Activated CD4-positive, alpha-beta T cell treated with anti-CD3 and anti-CD28 coated beads, Interleukin-2, amount 50 U/mL, for 16 hours (primary cell): Measurements from ENCODE around the gene UBE2G2.

Experiments used
- DNase-seq: peaks from one replicate; pipeline ENCODE4 v3.0.0-alpha.2; 2020

UBE2G2 gene

GRCh38 chr21:44742418-44743153 lies 59.0 kb downstream of the UBE2G2 start:
- no peak for DNase-seq

GRCh38 chr21:44741921-44742320 lies 59.7 kb downstream of the UBE2G2 start:
- DNase-seq = no peak

GRCh38 chr21:44740742-44741141 lies 60.9 kb downstream of the UBE2G2 start:
- no peak for DNase-seq

GRCh38 chr21:44739316-44739715 lies 62.3 kb downstream of the UBE2G2 start:
- DNase-seq = no peak

- DNase-seq = no peak
These were observed 63.0 kb downstream of the UBE2G2 start for GRCh38 chr21:44738621-44739020.

GRCh38 chr21:44737706-44738354 lies 63.8 kb downstream of the UBE2G2 start:
- DNase-seq = no peak

GRCh38 chr21:44736291-44737004 lies 65.2 kb downstream of the UBE2G2 start:
- no peak for DNase-seq

GRCh38 chr21:44735821-44736220 lies 65.8 kb downstream of the UBE2G2 start:
- DNase-seq = no peak

- DNase-seq = no peak
These were observed 66.8 kb downstream of the UBE2G2 start for GRCh38 chr21:44734841-44735240.

- no peak for DNase-seq
These were observed 67.4 kb downstream of the UBE2G2 start for GRCh38 chr21:44734026-44734745.

GRCh38 chr21:44732956-44733355 lies 68.7 kb downstream of the UBE2G2 start:
- no peak for DNase-seq

- DNase-seq = no peak
These were observed 69.4 kb downstream of the UBE2G2 start for GRCh38 chr21:44732263-44732662.

- no peak for DNase-seq
These were observed 70.6 kb downstream of the UBE2G2 start for GRCh38 chr21:44730951-44731579.

- DNase-seq = no peak
These were observed 71.6 kb downstream of the UBE2G2 start for GRCh38 chr21:44730028-44730395.

- no peak for DNase-seq
These were observed 72.1 kb downstream of the UBE2G2 start for GRCh38 chr21:44729336-44730027.

GRCh38 chr21:44728716-44729115 lies 72.9 kb downstream of the UBE2G2 start:
- no peak for DNase-seq

- no peak for DNase-seq
These were observed 73.9 kb downstream of the UBE2G2 start for GRCh38 chr21:44727757-44728156.

GRCh38 chr21:44727321-44727720 lies 74.3 kb downstream of the UBE2G2 start:
- no peak for DNase-seq

GRCh38 chr21:44726826-44727225 lies 74.8 kb downstream of the UBE2G2 start:
- DNase-seq = no peak

- no peak for DNase-seq
These were observed 76.7 kb downstream of the UBE2G2 start for GRCh38 chr21:44724926-44725325.

GRCh38 chr21:44724196-44724595 lies 77.4 kb downstream of the UBE2G2 start:
- no peak for DNase-seq
